ENCODE results near the gene RALGDS.
"Not testable (repeated sequence)": the region's sequence is repeated elsewhere in the genome, so short reads cannot be mapped to it uniquely, and the experiment has no call there.

RALGDS gene

GRCh38 chr9:133121198-133121914, at the start of gene RALGDS:
Gene RALGDS (minus strand): TSS chr9:133121240. CDS start chr9:133121154, 86 bp downstream.
- peak; percentile 76 for DNase-seq (ENCODE audit: low read depth)

GRCh38 chr9:133170716-133171115, 49.7 kb upstream of the RALGDS start:
- DNase-seq (ENCODE audit: low read depth), result no peak

- DNase-seq (ENCODE audit: low read depth), result not testable (repeated sequence)
These were observed 48.6 kb upstream of the RALGDS start for GRCh38 chr9:133169687-133170086.

- no peak for DNase-seq (ENCODE audit: low read depth)
These were observed 48.1 kb upstream of the RALGDS start for GRCh38 chr9:133169102-133169501.

- peak; percentile 25 for DNase-seq (ENCODE audit: low read depth)
These were observed 47.4 kb upstream of the RALGDS start for GRCh38 chr9:133168432-133168831.

- no peak for DNase-seq (ENCODE audit: low read depth)
These were observed 46.7 kb upstream of the RALGDS start for GRCh38 chr9:133167769-133168168.

- DNase-seq (ENCODE audit: low read depth), result no peak
These were observed 46.2 kb upstream of the RALGDS start for GRCh38 chr9:133167096-133167730.

- no peak for DNase-seq (ENCODE audit: low read depth)
These were observed 45.4 kb upstream of the RALGDS start for GRCh38 chr9:133166392-133166791.

GRCh38 chr9:133165452-133165730, 44.4 kb upstream of the RALGDS start:
- peak; percentile 53 for DNase-seq (ENCODE audit: low read depth)

GRCh38 chr9:133164191-133164590, 43.2 kb upstream of the RALGDS start:
- no peak for DNase-seq (ENCODE audit: low read depth)

GRCh38 chr9:133163504-133164172, 42.6 kb upstream of the RALGDS start, which contains the start of gene GBGT1:
Gene GBGT1 (minus strand): TSS chr9:133163914. CDS start chr9:133162412, 1,502 bp downstream.
- DNase-seq (ENCODE audit: low read depth), result peak; percentile 22

- no peak for DNase-seq (ENCODE audit: low read depth)
These were observed 41.9 kb upstream of the RALGDS start for GRCh38 chr9:133162861-133163503.

GRCh38 chr9:133161547-133161950, 40.5 kb upstream of the RALGDS start:
- no peak for DNase-seq (ENCODE audit: low read depth)

GRCh38 chr9:133160742-133161546, 39.9 kb upstream of the RALGDS start:
- DNase-seq (ENCODE audit: low read depth), result peak; percentile 89

GRCh38 chr9:133158695-133159094, 37.7 kb upstream of the RALGDS start:
- DNase-seq (ENCODE audit: low read depth), result no peak

GRCh38 chr9:133155156-133155555, 34.1 kb upstream of the RALGDS start:
- no peak for DNase-seq (ENCODE audit: low read depth)

GRCh38 chr9:133154097-133154989, 33.3 kb upstream of the RALGDS start:
- DNase-seq (ENCODE audit: low read depth), result no peak

- DNase-seq (ENCODE audit: low read depth), result no peak
These were observed 32.4 kb upstream of the RALGDS start for GRCh38 chr9:133153227-133154096.

GRCh38 chr9:133151601-133152525, 30.8 kb upstream of the RALGDS start:
- no peak for DNase-seq (ENCODE audit: low read depth)
